GM19035 (cell line): ENCODE data around the gene PABPN1.

Source experiments
- ATAC-seq: cut with Tn5 transposase; IDR thresholded peaks from one replicate; pipeline ENCODE4 v1.9.1; 2021; ENCODE audit not compliant: unreplicated experiment

The PABPN1 gene

GRCh38 chr14:23326491-23327332 is 5.5 kb downstream of the PABPN1 start:
- no peak for ATAC-seq

DNA sequence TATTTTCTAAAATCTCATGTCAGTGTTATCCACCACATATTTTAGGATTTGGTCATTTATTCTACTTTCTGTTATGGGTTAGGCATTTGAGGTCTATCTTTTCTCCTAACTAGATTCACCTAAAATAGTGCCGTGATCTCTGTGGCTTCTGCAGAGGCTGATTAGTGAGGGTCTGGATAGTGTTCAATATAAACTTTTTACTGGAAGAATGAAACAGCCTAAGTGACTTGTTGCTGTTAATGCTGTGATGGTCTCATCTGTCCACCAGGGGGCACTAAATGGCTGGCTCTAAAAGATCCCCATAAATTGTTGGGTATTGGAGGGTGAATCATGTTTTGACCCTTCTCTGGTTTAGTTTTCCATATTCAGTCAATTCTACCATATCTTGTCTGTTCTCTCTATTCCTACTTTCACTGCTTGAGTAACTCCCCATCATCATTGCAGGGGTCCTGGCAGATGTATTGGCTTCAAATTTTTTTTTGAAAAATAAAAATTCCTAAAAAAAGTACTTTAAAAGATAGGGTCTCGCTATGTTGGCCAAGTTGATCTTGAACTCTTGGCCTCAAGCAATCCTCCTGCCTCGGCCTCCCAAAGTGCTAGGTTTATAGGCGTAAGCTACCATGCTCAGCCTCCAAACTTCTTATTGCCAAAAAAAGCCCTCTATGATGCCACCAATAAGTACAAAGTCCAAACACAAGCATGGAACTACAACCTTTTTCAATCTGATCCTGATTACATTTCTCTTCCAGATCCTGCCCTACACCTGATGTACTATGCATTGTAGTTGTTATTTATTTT is 6.9 kb downstream of the PABPN1 start:
- no peak for ATAC-seq

GRCh38 chr14:23335623-23336022 is 14.4 kb downstream of the PABPN1 start:
- ATAC-seq: no peak

DNA sequence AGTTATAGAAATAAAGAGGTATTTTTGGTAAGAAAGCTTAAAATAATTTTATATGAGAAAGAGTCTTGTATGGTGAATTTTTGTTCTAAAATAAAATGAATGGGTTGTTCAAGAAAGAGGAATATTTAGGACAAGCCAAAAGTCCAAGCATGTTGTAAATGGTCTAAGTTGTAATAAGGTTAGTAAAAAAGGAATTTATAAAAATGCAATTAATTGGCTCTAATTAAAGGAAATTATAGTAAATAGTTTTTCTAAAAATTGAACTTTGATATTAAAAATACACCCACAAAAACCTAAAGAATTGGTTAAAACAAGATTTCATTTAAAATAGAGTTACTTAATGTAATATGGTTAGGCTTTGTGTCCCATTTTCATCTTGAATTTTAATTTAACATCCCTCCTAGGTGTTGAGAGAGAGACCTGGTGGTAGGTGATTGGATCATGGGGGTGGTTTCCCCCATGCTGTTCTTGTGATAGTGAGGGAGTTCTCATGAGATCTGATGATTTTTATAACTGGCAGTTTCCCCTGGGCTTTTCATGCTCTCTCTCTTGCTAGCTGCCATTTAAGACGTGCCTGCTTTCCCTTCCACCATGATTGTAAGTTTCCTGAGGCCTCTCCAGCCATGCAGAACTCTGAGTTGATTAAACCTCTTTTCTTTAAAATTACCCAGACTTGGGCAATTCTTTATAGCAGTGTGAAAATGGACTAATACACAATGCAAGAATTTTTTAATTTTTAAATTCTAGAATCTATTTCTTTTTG is 18.4 kb downstream of the PABPN1 start:
- ATAC-seq: no peak

- no peak for ATAC-seq
Measured at GRCh38 chr14:23344481-23344880, 23.2 kb downstream of the PABPN1 start.

- ATAC-seq: no peak
Measured at GRCh38 chr14:23345987-23346692, 24.9 kb downstream of the PABPN1 start.

- no peak for ATAC-seq
Measured at GRCh38 chr14:23346693-23347405, 25.6 kb downstream of the PABPN1 start.

DNA sequence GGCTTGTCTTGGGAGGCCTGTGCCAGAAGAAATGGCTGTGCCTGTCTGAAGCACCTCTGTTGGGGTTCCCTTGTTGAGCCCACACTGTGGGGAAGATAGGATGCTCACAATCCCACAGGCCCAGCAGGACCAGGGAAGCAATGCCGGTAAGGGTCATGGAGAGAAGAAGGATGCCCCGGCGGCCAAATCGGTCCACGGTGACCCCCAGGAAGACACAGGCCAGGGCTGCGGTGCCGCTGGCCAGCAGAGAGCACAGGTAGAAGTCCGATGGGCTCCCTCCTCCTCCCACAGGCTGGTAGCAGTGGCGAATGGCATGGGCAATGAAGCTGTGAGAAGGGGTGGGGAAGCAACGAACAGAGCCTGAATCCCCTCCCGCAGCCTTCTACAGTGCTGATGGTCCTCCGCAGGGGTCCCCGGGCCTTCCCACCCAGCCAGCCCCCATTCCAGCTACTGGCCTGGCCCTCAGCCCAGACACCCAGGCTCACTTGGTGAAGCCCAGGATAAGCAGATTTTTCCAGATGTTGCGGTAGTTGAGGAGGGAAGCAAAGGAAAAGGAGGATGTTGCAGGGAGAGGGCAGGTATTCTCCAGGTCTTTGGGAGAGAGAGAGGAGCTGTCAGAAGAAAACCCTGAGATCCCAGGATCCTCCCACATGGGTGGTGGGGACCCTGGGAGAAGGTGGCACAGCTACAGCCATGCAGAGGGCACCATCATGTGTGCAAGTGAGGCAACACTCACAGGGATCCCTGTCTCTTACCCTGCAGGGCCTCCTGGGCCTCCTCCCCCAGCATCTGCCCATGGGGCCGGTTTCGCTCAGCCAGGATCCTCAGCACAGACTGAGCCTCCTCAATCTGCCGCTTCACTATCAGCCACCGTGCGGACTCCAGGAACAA is 26.4 kb downstream of the PABPN1 start:
- no peak for ATAC-seq

DNA sequence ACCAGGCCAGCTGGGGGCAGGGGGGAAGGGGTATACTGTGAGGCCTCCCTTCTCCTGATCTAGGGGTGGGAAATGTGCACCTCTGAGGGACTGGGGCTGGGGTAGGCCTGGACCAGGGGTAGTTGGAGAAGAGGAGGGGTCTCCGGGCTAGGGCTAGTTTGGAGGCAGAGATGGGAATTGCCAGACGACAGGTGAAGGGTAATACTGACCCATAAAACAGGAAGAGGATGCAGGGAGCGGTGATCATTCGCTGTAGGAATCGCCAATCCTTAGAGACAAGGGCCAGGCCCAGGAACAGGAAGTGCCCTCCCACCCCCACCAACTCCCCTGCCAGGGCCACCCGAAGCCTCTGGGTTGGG is 27.0 kb downstream of the PABPN1 start:
- ATAC-seq: no peak

- ATAC-seq: no peak
Measured at GRCh38 chr14:23349156-23349845, 28.0 kb downstream of the PABPN1 start.

DNA sequence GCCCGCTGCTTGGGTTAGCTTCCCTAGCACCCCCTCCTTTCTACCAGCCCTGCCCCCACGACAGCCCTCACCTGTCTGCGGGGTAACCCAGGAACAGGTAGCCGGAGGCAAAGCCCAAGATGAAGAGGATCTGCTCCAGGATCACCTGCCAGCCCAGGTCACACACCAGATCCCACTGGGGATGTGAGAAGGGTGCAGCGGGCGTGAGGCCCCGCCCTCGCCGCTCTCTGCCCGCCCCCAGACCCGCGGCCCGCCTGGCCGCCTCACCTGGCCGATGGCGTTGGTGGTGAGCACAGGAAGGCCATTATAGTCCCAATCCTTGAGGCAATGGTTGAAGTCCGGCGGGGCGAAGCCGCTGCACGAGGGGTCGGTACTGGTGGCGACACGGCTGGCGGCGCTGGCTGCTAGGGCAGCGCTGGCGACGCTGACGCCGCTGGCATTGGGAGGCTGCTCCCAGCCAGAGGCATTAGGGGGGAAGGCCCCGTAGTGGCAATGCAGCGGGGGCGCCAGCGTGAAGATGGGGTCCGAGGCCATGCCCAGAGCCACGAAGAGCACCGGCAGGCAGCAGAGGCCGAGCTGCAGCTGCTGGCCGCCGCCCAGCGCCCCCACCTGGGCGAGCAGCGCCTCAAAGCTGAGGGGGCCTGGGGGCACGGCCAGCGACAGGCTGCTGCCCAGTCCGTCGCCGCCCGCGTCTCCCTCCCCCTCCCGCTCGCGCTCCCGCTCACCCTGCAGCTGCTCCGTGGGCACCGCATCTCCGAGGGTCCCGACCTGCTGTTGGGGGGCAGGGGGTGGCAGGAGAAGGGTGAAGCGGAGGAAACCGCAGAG is 30.6 kb downstream of the PABPN1 start:
- no peak for ATAC-seq

GRCh38 chr14:23352506-23353432 is 31.5 kb downstream of the PABPN1 start, which contains the start of gene SLC22A17:
SLC22A17 (minus strand) TSS chr14:23352887.
- no peak for ATAC-seq

- ATAC-seq: no peak
Measured at GRCh38 chr14:23353433-23353780, 32.1 kb downstream of the PABPN1 start.

GRCh38 chr14:23354990-23355389 is 33.7 kb downstream of the PABPN1 start:
- no peak for ATAC-seq

DNA sequence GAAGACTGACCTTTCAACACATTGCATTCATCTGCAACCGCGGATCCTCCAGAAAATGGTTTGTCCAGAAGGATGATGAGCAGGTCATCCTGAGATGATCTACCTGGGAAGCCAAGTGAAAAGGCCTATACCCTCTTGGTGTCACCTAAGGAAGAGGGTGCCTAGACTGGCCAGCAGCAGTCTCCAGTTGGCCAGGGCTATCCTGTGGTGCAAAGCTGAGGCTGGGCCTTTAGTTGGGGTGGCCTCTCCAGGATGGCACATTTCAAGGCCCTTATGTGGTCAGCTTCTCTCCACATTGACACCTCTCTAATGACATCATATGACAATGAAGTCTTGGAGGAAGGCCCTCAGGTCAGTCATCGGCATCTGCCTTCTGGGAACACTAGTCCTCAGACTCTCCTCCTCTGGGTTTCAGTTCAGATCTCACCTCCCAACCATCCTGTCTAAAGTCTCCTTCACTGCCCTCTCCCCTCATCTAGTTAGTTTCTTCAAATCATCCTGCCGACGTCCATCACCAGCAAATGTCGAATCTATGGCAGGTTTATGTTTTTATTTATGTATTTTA is 34.7 kb downstream of the PABPN1 start:
- ATAC-seq: no peak

GRCh38 chr14:23356662-23357061 is 35.4 kb downstream of the PABPN1 start:
- no peak for ATAC-seq
